ENCODE measurements around the gene AP5Z1. TPM values are rescaled to one million over a fixed set of nuclear protein-coding genes. Genes with fewer than 3 reads are reported as not detected.

Gene AP5Z1
- polyA plus RNA-seq, 3 donors: 30.8 to 75.2 (median 33.8) TPM

GRCh38 chr7:4787947-4788626 is 12.7 kb downstream of the AP5Z1 start:
- peaks cover 0 to 3% (median 0%) of the 10 kb centered on the region in 3 donors for H3K27me3 Mint-ChIP-seq (ENCODE audit: low read depth in 3 of 3)
- Histone ChIP-seq H4K20me1 (ENCODE audit: insufficient read depth, low read length) (peaks cover 63% of the 10 kb centered on the region), H3K4me2 (replicated peaks; ENCODE audit: extremely low read depth, low read length, poor library complexity, severe bottlenecking) (no peak overlapping the region), H3K79me2 (ENCODE audit: insufficient read depth, low read length) (peaks cover 2% of the 10 kb centered on the region), H3K4me3 (replicated peaks in 1 of 3; ENCODE audit: low read depth in 2 of 3, low read length in 3 of 3) (no peak overlapping the region), H3K4me1 (ENCODE audit: control insufficient read depth in 1 of 2, insufficient read depth in 2 of 2, low read length in 2 of 2) (peaks cover 12 to 17% of the 10 kb centered on the region in 2 donors), H3K36me3 (replicated peaks in 1 of 2; ENCODE audit: control insufficient read depth in 1 of 2, insufficient read depth in 2 of 2, low read length in 2 of 2) (peaks cover 86 to 87% of the 10 kb centered on the region in 2 donors), H3K27me3 (ENCODE audit: control insufficient read depth in 2 of 2, insufficient read depth in 2 of 2, low read length in 2 of 2) (no peaks in the 10 kb centered on the region), H3K9ac (ENCODE audit: insufficient read depth, low read length, poor library complexity, severe bottlenecking) (no peak overlapping the region), H3K27ac (ENCODE audit: low read depth in 1 of 2, low read length in 2 of 2) (no peak overlapping the region), H3K9me3 (replicated peaks in 1 of 2; ENCODE audit: control insufficient read depth in 1 of 2, insufficient read depth in 1 of 2, low read length in 2 of 2) (no peaks in the 10 kb centered on the region), H2AFZ (ENCODE audit: insufficient read depth, low read depth, low read length, poor library complexity, severe bottlenecking) (no peak overlapping the region)
- no peak overlapping the region for H3K4me3 Mint-ChIP-seq
- peaks cover 5% of the 10 kb centered on the region for H3K4me1 Mint-ChIP-seq
- H3K9me3 Mint-ChIP-seq: peaks cover 0 to 6% (median 2%) of the 10 kb centered on the region in 7 donors
- 92% methylated on average over 22 of the region's 23 CpGs for WGBS (ENCODE audit: insufficient coverage)
- peaks cover 49 to 78% of the 10 kb centered on the region in 2 donors for H3K36me3 Mint-ChIP-seq
- intact Hi-C loops (cut with micrococcal nuclease): no loop called here
- no peak for DNase-seq
- no peak overlapping the region for H3K27ac Mint-ChIP-seq
- TF ChIP-seq, protein P1, sequence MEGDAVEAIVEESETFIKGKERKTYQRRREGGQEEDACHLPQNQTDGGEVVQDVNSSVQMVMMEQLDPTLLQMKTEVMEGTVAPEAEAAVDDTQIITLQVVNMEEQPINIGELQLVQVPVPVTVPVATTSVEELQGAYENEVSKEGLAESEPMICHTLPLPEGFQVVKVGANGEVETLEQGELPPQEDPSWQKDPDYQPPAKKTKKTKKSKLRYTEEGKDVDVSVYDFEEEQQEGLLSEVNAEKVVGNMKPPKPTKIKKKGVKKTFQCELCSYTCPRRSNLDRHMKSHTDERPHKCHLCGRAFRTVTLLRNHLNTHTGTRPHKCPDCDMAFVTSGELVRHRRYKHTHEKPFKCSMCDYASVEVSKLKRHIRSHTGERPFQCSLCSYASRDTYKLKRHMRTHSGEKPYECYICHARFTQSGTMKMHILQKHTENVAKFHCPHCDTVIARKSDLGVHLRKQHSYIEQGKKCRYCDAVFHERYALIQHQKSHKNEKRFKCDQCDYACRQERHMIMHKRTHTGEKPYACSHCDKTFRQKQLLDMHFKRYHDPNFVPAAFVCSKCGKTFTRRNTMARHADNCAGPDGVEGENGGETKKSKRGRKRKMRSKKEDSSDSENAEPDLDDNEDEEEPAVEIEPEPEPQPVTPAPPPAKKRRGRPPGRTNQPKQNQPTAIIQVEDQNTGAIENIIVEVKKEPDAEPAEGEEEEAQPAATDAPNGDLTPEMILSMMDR (IDR thresholded peaks at IDR 0.05): no peak

DNA sequence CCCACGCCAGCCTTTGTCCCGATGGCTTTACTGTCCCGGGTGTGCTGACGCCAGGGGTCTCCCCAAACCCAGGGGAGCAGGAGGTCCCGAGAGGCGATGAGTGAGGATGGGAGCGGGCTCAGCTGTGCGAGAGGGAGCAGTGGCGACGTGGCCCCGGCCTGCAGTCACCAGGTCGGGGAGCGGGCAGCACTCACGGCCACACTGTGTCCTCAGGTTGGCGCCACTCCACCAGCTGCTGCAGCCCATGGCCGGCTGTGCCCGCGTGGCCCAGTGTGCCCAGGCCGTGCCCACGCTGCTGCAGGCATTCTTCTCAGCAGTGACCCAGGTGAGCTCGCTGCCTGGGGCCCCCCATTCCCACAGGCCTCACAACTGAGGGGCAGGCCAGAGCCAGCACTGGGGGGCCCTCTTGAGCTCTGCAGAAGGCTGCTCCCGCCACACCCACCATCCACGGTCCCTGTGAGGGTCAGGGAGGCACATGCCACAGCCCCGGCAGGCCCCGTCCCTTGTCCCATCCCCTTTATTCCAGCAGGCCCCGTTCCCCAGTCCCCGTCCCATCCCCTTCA is 13.3 kb downstream of the AP5Z1 start:
- H2AFZ ChIP-seq (ENCODE audit: insufficient read depth, low read depth, low read length, poor library complexity, severe bottlenecking): no peak overlapping the region
- no peaks in the 10 kb centered on the region for H3K79me2 ChIP-seq (ENCODE audit: insufficient read depth, low read length)
- Mint-ChIP-seq H3K4me3 (no peak overlapping the region), H3K27ac (no peak overlapping the region), H3K36me3 (peaks cover 49 to 73% of the 10 kb centered on the region in 2 donors), H3K9me3 (peaks cover 0 to 6% (median 2%) of the 10 kb centered on the region in 7 donors), H3K27me3 (ENCODE audit: low read depth in 3 of 3) (peaks cover 0 to 5% (median 0%) of the 10 kb centered on the region in 3 donors), H3K4me1 (peaks cover 5% of the 10 kb centered on the region)
- H3K27me3 ChIP-seq (ENCODE audit: control insufficient read depth in 2 of 2, insufficient read depth in 2 of 2, low read length in 2 of 2): no peaks in the 10 kb centered on the region
- WGBS (ENCODE audit: insufficient coverage): 98% methylated on average over 27 of the region's 27 CpGs
- no peak overlapping the region for H3K9ac ChIP-seq (ENCODE audit: insufficient read depth, low read length, poor library complexity, severe bottlenecking)
- H3K9me3 ChIP-seq (replicated peaks in 1 of 2; ENCODE audit: control insufficient read depth in 1 of 2, insufficient read depth in 1 of 2, low read length in 2 of 2): no peaks in the 10 kb centered on the region
- H3K4me1 ChIP-seq (ENCODE audit: control insufficient read depth in 1 of 2, insufficient read depth in 2 of 2, low read length in 2 of 2): peaks cover 12 to 17% of the 10 kb centered on the region in 2 donors
- intact Hi-C loops (cut with micrococcal nuclease): no loop called here
- no peak overlapping the region for H3K27ac ChIP-seq (ENCODE audit: low read depth in 1 of 2, low read length in 2 of 2)
- TF ChIP-seq, protein P1 (IDR thresholded peaks at IDR 0.05): no peak
- H4K20me1 ChIP-seq (ENCODE audit: insufficient read depth, low read length): peaks cover 56% of the 10 kb centered on the region
- no peak overlapping the region for H3K4me3 ChIP-seq (replicated peaks in 1 of 3; ENCODE audit: low read depth in 2 of 3, low read length in 3 of 3)
- no peak for DNase-seq
- peaks cover 80 to 81% of the 10 kb centered on the region in 2 donors for H3K36me3 ChIP-seq (replicated peaks in 1 of 2; ENCODE audit: control insufficient read depth in 1 of 2, insufficient read depth in 2 of 2, low read length in 2 of 2)
- no peak overlapping the region for H3K4me2 ChIP-seq (replicated peaks; ENCODE audit: extremely low read depth, low read length, poor library complexity, severe bottlenecking)
